HTR-8/SVneo (cell line): ENCODE measurements around the gene SNX6.
"Not testable (repeated sequence)": the region's sequence is repeated elsewhere in the genome, so short reads cannot be mapped to it uniquely, and the experiment has no call there.

Experiments
- DNase-seq: peaks from one replicate; pipeline ENCODE4 v3.0.0; 2011; ENCODE audit warnings: low spot score, mixed read lengths; ENCODE audit not compliant: insufficient read length
- FAIRE-seq: peaks from 2 replicates; lab custom pipeline; 2011; peaks lifted over from hg19 to GRCh38; lab: Jason Lieb, UNC

Gene SNX6

GRCh38 chr14:34642595-34642994, 12.6 kb upstream of the SNX6 start:
- DNase-seq (no peak), FAIRE-seq (no peak)

GRCh38 chr14:34640826-34641225, 10.9 kb upstream of the SNX6 start:
- no peak for DNase-seq
- FAIRE-seq = no peak

- not testable (repeated sequence) for FAIRE-seq, DNase-seq
Measured at GRCh38 chr14:34634360-34634771, 4.4 kb upstream of the SNX6 start.

GRCh38 chr14:34633742-34634141, 3.8 kb upstream of the SNX6 start:
- DNase-seq = no peak
- FAIRE-seq = no peak

- FAIRE-seq (no peak), DNase-seq (no peak)
Measured at GRCh38 chr14:34632411-34632978, 2.5 kb upstream of the SNX6 start.

GRCh38 chr14:34629344-34629656, 648 bp downstream of the SNX6 start:
- FAIRE-seq = no peak
- DNase-seq = no peak

- FAIRE-seq (no peak), DNase-seq (no peak)
Measured at GRCh38 chr14:34628681-34629135, 1.2 kb downstream of the SNX6 start.

- FAIRE-seq = no peak
- DNase-seq = no peak
Measured at GRCh38 chr14:34623506-34623905, 6.4 kb downstream of the SNX6 start.

GRCh38 chr14:34620839-34621238, 9.1 kb downstream of the SNX6 start:
- DNase-seq = no peak
- no peak for FAIRE-seq

GRCh38 chr14:34620115-34620514, 9.8 kb downstream of the SNX6 start:
- FAIRE-seq = no peak
- no peak for DNase-seq

- FAIRE-seq (no peak), DNase-seq (no peak)
Measured at GRCh38 chr14:34619471-34619870, 10.5 kb downstream of the SNX6 start.

- no peak for DNase-seq
- FAIRE-seq = no peak
Measured at GRCh38 chr14:34616360-34616759, 13.6 kb downstream of the SNX6 start.

- DNase-seq (no peak), FAIRE-seq (no peak)
Measured at GRCh38 chr14:34615507-34615906, 14.4 kb downstream of the SNX6 start.

GRCh38 chr14:34614638-34615037, 15.3 kb downstream of the SNX6 start:
- FAIRE-seq = no peak
- no peak for DNase-seq

GRCh38 chr14:34610101-34610500, 19.8 kb downstream of the SNX6 start:
- FAIRE-seq = no peak
- no peak for DNase-seq

GRCh38 chr14:34605461-34605860, 24.5 kb downstream of the SNX6 start:
- no peak for DNase-seq
- no peak for FAIRE-seq

GRCh38 chr14:34604995-34605394, 25.0 kb downstream of the SNX6 start:
- DNase-seq = no peak
- no peak for FAIRE-seq

GRCh38 chr14:34596891-34597290, 33.1 kb downstream of the SNX6 start:
- no peak for FAIRE-seq
- no peak for DNase-seq

- FAIRE-seq = no peak
- no peak for DNase-seq
Measured at GRCh38 chr14:34593740-34594375, 36.1 kb downstream of the SNX6 start.

- DNase-seq (no peak), FAIRE-seq (no peak)
Measured at GRCh38 chr14:34592623-34593022, 37.3 kb downstream of the SNX6 start.

GRCh38 chr14:34583525-34583924, 46.4 kb downstream of the SNX6 start:
- FAIRE-seq = no peak
- no peak for DNase-seq

- FAIRE-seq = no peak
- no peak for DNase-seq
Measured at GRCh38 chr14:34582117-34582680, 47.7 kb downstream of the SNX6 start.
